ENCODE measurements around the gene FTCDNL1. TPM values are rescaled to one million over a fixed set of nuclear protein-coding genes. Genes with fewer than 3 reads are reported as not detected.
A peak's percentile ranks its signal among the peaks of the same experiment; 100 is the strongest.

FTCDNL1 gene
- total RNA-seq, 4 donors from 2014 or later, result 6.2 to 20.9 (median 13.4) TPM

DNA sequence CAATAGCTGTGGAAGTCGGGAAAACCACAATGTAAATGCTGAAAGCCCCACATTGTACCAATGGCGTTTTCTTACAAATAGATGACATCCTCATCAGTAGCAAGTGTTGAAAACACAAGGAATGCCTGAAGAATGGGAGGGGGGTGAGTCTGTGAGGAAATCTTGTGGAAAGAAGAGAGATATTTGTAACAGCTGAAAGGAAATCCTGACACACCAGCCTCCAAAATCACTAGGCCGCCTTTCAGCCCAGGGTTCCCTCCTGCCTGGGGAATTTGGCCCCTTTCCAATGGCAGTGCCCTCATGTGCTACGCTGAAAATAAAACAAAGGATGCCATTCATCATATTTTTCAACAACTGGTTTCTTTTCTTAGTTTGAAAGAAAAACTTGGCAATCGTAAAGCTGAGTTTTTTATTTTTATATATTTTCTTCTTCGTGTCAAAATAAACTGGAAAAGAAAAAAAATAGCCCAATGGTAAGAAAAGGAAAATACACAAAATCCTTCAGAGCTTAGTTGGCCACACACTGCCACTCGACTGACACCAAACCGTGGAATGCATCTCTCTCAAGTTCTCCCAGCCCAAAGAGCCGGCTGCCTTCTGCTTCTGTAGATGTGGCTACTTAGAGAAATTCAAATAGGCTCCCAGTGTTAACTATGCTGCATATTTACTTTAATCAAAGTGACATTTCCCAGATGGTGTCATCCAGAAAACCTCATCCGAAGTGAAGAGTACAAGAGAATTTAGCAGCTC, 52.0 kb downstream of the FTCDNL1 start:
- Histone ChIP-seq H3K27ac (peak overlapping the region; percentile 70 to 80 (median 73)), H3K9me3 (no peaks in the 10 kb centered on the region), H3K36me3 (no peaks in the 10 kb centered on the region), H3K4me3 (replicated peaks in 1 of 3) (no peak overlapping the region), H3K27me3 (no peaks in the 10 kb centered on the region), H3K4me1 (peaks cover 17 to 30% of the 10 kb centered on the region in 2 donors)
- 20% methylated on average over 10 of the region's 10 CpGs for WGBS, 2 donors
- peak; percentile 82 to 87 for DNase-seq
- intact Hi-C loops (cut with DNase I), result no loop called here
- TF ChIP-seq, protein P1, sequence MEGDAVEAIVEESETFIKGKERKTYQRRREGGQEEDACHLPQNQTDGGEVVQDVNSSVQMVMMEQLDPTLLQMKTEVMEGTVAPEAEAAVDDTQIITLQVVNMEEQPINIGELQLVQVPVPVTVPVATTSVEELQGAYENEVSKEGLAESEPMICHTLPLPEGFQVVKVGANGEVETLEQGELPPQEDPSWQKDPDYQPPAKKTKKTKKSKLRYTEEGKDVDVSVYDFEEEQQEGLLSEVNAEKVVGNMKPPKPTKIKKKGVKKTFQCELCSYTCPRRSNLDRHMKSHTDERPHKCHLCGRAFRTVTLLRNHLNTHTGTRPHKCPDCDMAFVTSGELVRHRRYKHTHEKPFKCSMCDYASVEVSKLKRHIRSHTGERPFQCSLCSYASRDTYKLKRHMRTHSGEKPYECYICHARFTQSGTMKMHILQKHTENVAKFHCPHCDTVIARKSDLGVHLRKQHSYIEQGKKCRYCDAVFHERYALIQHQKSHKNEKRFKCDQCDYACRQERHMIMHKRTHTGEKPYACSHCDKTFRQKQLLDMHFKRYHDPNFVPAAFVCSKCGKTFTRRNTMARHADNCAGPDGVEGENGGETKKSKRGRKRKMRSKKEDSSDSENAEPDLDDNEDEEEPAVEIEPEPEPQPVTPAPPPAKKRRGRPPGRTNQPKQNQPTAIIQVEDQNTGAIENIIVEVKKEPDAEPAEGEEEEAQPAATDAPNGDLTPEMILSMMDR (IDR thresholded peaks at IDR 0.05), result no peak
- no peak for TF ChIP-seq POLR2A (IDR thresholded peaks at IDR 0.05)

DNA sequence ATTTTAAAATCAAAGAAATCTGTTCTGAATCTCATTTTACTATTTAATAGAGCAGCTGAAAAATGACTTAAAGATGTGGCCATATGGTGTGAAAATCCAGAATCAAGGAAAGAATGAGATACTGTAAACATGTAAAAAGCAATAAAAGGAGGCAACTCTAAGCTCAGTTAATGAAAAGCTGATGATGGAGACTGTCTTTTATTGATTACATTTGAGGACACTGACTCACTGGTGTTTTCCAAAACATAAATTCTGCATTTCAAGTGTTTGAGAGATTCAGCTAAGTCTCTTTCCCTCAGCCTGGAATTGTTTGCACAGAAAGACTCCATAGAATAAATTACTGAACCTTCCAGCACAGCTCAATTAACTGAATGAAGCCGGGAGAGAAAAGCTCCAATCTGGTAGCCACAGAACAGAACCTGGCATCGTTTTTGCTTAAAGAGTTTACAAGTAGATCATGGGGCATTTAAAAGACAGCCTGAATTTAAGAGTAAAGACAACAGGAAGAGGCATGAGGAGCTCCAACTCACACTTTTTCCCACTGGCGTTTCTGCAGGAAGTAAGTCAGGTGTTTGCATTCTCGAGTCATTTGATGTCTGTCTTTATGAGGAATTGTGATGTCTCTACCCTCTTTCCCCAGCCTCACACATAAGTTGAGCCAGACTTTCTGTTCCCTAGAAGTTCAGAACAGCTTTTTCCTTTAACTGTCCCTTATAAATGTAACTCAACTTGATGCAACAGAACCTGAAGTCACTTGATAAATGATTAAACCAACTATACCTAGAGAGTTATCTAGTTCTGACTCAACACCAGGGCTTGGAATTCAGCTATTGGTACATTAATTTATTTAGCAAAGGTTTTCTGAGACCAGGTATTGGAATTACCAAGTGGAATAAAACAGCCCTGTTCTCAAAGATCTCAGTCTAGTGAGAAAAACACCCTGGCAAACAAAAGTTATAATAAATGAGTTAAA, 53.3 kb downstream of the FTCDNL1 start:
- no peaks in the 10 kb centered on the region for H3K27me3 ChIP-seq
- no peaks in the 10 kb centered on the region for H3K36me3 ChIP-seq
- DNase-seq, result no peak
- TF ChIP-seq, protein P1 (IDR thresholded peaks at IDR 0.05), result no peak
- TF ChIP-seq POLR2A (IDR thresholded peaks at IDR 0.05), result no peak
- H3K4me1 ChIP-seq, result peaks cover 17 to 30% of the 10 kb centered on the region in 2 donors
- no peaks in the 10 kb centered on the region for H3K9me3 ChIP-seq
- WGBS, 2 donors, result 61 to 66% methylated on average over 4 of the region's 4 CpGs
- H3K27ac ChIP-seq, result peak overlapping the region; percentile 70 to 80 (median 73)
- intact Hi-C loops (cut with DNase I), result no loop called here
- no peak overlapping the region for H3K4me3 ChIP-seq (replicated peaks in 1 of 3)

DNA sequence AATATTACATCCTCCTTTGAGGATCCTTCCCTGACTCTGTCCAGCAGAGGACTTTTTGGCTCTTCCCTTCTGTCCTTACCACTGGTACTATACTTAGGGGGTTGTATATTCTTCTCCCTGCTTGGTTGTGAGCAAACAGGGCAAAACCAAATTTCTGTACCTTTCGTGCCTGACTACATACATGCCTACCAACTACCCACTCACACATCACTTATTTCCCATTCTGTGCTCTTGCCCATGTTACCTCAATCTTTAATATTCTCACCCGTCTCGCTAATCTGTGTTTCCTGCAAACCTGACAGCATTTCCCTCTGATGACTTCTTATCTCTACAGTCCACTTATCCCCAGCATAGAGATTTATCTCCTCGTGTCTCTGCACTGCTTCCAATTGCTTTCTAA, 58.6 kb downstream of the FTCDNL1 start:
- no peak for TF ChIP-seq POLR2A (IDR thresholded peaks at IDR 0.05)
- TF ChIP-seq, protein P1 (IDR thresholded peaks at IDR 0.05), result no peak
- H3K4me1 ChIP-seq, result peaks cover 0 to 4% of the 10 kb centered on the region in 2 donors
- no peak overlapping the region for H3K27ac ChIP-seq
- WGBS, 2 donors, result 77 to 81% methylated on average over 4 of the region's 4 CpGs
- intact Hi-C loops (cut with DNase I), result no loop called here
- DNase-seq, result no peak
- H3K4me3 ChIP-seq (replicated peaks in 1 of 3), result no peak overlapping the region
- no peaks in the 10 kb centered on the region for H3K27me3 ChIP-seq
- no peaks in the 10 kb centered on the region for H3K36me3 ChIP-seq
- H3K9me3 ChIP-seq, result no peaks in the 10 kb centered on the region

DNA sequence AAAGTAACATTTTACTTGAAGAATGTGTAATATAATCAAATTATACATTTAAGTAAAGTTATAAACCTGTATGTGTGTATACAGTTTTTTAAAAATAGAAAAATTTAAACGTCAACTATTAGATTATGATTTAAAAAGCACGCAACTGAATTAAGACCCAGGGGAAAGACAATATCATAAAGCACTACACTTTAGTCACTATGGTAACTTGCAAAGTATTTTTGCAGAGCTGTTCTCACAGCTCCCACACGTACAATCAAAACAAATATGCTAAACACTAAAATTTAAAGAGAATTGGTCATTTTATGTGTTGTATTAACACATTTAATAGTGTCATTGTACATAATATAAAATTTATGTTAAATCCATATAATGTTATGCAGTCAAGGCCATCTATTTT, 59.7 kb downstream of the FTCDNL1 start:
- DNase-seq, result no peak
- Histone ChIP-seq H3K4me3 (replicated peaks in 1 of 3) (no peak overlapping the region), H3K4me1 (peaks cover 0 to 4% of the 10 kb centered on the region in 2 donors), H3K36me3 (no peaks in the 10 kb centered on the region), H3K27me3 (no peaks in the 10 kb centered on the region), H3K27ac (no peak overlapping the region), H3K9me3 (no peaks in the 10 kb centered on the region)
- 58 to 68% methylated on average over 3 of the region's 3 CpGs for WGBS, 2 donors
- intact Hi-C loops (cut with DNase I), result no loop called here
- TF ChIP-seq POLR2A (IDR thresholded peaks at IDR 0.05), result no peak

DNA sequence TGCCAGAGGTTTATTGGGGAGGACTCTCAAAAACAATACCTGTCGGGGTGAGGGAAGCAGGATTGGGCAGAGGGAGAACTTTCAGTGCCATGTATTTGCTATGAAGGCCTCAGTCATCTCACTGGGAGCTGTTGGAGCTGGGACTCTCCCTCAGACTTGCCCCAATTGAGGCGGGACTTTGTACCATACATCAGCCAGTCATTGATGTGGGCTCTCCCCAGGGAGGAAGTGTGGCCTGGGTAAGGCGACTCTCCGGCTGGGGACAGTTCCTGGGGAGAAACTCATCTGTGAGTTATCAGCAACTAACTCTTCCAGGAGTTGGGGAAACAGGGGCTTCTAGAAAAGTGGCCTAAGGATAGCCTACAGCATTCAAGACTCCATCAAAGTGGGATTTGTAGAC, 66.5 kb downstream of the FTCDNL1 start:
- Histone ChIP-seq H3K27me3 (no peaks in the 10 kb centered on the region), H3K4me1 (no peaks in the 10 kb centered on the region), H3K9me3 (no peaks in the 10 kb centered on the region), H3K4me3 (replicated peaks in 1 of 3) (no peak overlapping the region), H3K27ac (no peak overlapping the region), H3K36me3 (no peaks in the 10 kb centered on the region)
- DNase-seq, result no peak
- WGBS, 2 donors, result 64 to 89% methylated on average over 3 to 4 of the region's 4 CpGs
- intact Hi-C loops (cut with DNase I), result no loop called here
- TF ChIP-seq, protein P1 (IDR thresholded peaks at IDR 0.05), result no peak
- no peak for TF ChIP-seq POLR2A (IDR thresholded peaks at IDR 0.05)

Measured in thyroid gland (tissue), 4 donors.